ENCODE results near the gene TLX2.

DNA sequence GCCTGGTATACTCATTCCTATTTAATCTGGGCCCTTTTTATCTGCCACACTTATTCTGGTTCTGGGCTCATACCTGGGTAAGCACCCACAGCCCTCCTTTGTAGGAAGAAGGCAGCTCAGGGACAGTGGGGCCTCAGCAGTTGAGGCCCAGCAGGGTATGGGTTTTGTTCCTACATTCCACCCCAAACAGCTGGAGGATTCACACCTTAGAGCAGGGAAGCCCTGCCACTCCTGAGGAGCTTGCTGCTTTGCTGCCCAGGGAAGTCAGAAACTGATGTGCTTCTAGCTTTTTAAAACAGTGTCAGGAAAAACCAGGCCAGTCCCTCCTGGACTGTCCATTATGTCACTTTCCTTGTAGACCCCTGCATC lies 13.7 kb upstream of the TLX2 start:
- TF ChIP-seq POLR2A (IDR thresholded peaks at IDR 0.05) = no peak
- TF ChIP-seq, protein P1, sequence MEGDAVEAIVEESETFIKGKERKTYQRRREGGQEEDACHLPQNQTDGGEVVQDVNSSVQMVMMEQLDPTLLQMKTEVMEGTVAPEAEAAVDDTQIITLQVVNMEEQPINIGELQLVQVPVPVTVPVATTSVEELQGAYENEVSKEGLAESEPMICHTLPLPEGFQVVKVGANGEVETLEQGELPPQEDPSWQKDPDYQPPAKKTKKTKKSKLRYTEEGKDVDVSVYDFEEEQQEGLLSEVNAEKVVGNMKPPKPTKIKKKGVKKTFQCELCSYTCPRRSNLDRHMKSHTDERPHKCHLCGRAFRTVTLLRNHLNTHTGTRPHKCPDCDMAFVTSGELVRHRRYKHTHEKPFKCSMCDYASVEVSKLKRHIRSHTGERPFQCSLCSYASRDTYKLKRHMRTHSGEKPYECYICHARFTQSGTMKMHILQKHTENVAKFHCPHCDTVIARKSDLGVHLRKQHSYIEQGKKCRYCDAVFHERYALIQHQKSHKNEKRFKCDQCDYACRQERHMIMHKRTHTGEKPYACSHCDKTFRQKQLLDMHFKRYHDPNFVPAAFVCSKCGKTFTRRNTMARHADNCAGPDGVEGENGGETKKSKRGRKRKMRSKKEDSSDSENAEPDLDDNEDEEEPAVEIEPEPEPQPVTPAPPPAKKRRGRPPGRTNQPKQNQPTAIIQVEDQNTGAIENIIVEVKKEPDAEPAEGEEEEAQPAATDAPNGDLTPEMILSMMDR (IDR thresholded peaks at IDR 0.05) = no peak
